ENCODE results near the gene VGLL4. TPM values are rescaled to one million over a fixed set of nuclear protein-coding genes. Genes with fewer than 3 reads are reported as not detected.

VGLL4 gene
- total and polyA plus RNA-seq, 2 donors (not counting 1 experiment from before 2014, with no cell fraction given): 25.8 to 29.0 TPM

DNA sequence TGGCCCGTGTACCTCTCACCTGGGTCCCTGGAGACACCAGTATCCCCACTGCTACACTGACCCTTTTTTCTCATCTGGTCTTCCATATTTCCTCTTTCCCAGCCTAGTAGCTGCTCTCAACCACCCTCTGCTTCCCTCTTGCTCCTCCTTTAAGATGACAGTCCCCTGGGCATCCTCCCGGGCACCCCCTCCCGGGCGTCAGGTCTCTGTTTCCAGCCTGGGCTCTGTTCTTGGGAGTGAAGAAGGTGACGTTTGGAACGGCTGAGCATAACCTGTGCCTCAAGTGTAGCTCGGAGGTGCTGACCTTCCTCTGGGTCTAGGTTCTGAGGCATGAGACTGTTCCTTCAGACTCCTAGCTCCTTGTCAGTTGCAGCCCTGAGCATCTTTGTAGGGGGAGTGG, 101.2 kb downstream of the VGLL4 start:
- WGBS (ENCODE audit: insufficient coverage): 88% methylated on average over 7 of the region's 7 CpGs
- no peak overlapping the region for H3K27ac Mint-ChIP-seq
- POLR2A ChIA-PET: no interaction called here

DNA sequence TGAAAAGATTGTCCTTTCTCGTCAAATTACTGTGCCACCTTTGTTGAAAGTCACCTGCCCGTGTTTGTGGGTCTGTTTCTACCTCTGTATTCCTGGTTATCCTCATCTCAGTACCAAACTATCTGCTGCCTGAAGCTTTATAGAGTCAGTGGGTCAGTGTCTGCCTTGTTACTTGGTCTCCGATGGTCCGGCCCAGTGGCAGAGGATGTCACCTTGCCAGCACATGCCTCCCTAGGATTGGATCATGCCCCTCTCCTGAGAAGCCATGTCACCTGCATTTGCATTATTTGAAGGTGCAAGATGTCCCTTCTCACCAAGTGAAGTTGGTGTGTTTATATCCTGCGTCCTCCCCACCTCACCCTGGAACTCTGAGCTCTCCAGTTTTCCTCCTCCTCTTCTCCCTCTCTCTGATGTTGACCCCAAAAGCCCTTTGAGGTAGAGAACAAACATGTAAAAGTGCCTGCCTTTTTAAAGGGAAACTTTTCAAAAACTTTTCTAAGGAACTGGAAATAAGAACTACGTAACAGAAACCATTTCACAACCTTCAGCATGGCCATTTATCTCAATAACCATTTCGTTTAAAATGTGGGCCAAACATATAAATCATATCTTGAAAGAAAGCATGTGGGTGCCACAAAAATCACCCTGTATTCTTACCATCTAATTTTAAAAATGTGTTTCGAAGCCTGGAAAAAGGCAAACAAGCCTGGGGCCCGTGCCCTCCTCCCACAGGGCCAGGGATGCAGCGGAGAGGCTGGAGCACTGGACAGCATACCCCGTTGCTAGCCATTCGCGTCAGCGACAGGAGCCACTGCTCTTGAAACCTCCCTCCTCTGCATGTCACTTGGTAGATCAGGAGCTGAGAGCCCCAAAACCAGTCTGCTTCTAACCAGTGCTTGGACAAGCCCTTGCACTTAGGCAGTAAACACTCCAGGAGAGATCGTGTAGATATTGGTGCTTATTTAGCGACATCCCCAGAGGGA, 102.1 kb downstream of the VGLL4 start:
- CTCF ChIA-PET: no interaction called here
- H3K4me3 Mint-ChIP-seq: no peak overlapping the region

More for the DNA sequence above, 101.2 kb downstream of the VGLL4 start:
- no peak for TF ChIP-seq EZH2 (IDR thresholded peaks at IDR 0.05; ENCODE audit: borderline replicate concordance, insufficient read depth, low read depth, low read length, poor library complexity, severe bottlenecking)
- TF ChIP-seq, protein P1, sequence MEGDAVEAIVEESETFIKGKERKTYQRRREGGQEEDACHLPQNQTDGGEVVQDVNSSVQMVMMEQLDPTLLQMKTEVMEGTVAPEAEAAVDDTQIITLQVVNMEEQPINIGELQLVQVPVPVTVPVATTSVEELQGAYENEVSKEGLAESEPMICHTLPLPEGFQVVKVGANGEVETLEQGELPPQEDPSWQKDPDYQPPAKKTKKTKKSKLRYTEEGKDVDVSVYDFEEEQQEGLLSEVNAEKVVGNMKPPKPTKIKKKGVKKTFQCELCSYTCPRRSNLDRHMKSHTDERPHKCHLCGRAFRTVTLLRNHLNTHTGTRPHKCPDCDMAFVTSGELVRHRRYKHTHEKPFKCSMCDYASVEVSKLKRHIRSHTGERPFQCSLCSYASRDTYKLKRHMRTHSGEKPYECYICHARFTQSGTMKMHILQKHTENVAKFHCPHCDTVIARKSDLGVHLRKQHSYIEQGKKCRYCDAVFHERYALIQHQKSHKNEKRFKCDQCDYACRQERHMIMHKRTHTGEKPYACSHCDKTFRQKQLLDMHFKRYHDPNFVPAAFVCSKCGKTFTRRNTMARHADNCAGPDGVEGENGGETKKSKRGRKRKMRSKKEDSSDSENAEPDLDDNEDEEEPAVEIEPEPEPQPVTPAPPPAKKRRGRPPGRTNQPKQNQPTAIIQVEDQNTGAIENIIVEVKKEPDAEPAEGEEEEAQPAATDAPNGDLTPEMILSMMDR (IDR thresholded peaks at IDR 0.05): no peak
- Mint-ChIP-seq H3K9me3 (ENCODE audit: insufficient read depth) (no peaks in the 10 kb centered on the region), H3K27me3 (no peaks in the 10 kb centered on the region), H3K4me3 (no peak overlapping the region), H3K4me1 (no peaks in the 10 kb centered on the region)
- Histone ChIP-seq H4K20me1 (ENCODE audit: control insufficient read depth, insufficient read depth, low read length, poor library complexity, severe bottlenecking) (no peaks in the 10 kb centered on the region), H3K27me3 (replicated peaks in 1 of 4; ENCODE audit: control extremely low read depth in 1 of 4, control insufficient read depth in 3 of 4, insufficient read depth in 4 of 4, low read length in 3 of 4) (no peaks in the 10 kb centered on the region), H3K4me3 (ENCODE audit: control extremely low read depth in 1 of 5, extremely low read depth in 1 of 5, insufficient read depth in 1 of 5, low read depth in 2 of 5, low read length in 4 of 5) (no peak overlapping the region), H2AFZ (ENCODE audit: insufficient read depth, low read depth, low read length, poor library complexity, severe bottlenecking) (no peak overlapping the region), H3K9ac (ENCODE audit: low read length) (no peak overlapping the region), H3K27ac (ENCODE audit: low read length in 2 of 2) (no peak overlapping the region), H3K36me3 (replicated peaks in 1 of 2; ENCODE audit: control extremely low read depth in 1 of 2, control insufficient read depth in 1 of 2, extremely low read depth in 1 of 2, insufficient read depth in 2 of 2, low read length in 1 of 2) (no peaks in the 10 kb centered on the region), H3K9me3 (ENCODE audit: control extremely low read depth in 1 of 3, control insufficient read depth in 2 of 3, insufficient read depth in 1 of 3, low read length in 2 of 3) (peaks cover 0 to 12% (median 0%) of the 10 kb centered on the region in 3 donors), H3K79me2 (ENCODE audit: control insufficient read depth, insufficient read depth, low read length) (no peaks in the 10 kb centered on the region), H3K4me2 (replicated peaks; ENCODE audit: low read depth, low read length, poor library complexity, severe bottlenecking) (no peak overlapping the region), H3K4me1 (ENCODE audit: control insufficient read depth in 2 of 2, insufficient read depth in 2 of 2, low read length in 2 of 2) (no peaks in the 10 kb centered on the region)
- no peak for DNase-seq
- intact Hi-C loops (cut with micrococcal nuclease): no loop called here
- CTCF ChIA-PET: no interaction called here
- ATAC-seq (ENCODE audit: low read depth): no peak

More for the DNA sequence above, 102.1 kb downstream of the VGLL4 start:
- Histone ChIP-seq H3K27me3 (replicated peaks in 1 of 4; ENCODE audit: control extremely low read depth in 1 of 4, control insufficient read depth in 3 of 4, insufficient read depth in 4 of 4, low read length in 3 of 4) (no peaks in the 10 kb centered on the region), H3K4me3 (ENCODE audit: control extremely low read depth in 1 of 5, extremely low read depth in 1 of 5, insufficient read depth in 1 of 5, low read depth in 2 of 5, low read length in 4 of 5) (no peak overlapping the region), H3K9me3 (ENCODE audit: control extremely low read depth in 1 of 3, control insufficient read depth in 2 of 3, insufficient read depth in 1 of 3, low read length in 2 of 3) (peaks cover 0 to 9% (median 0%) of the 10 kb centered on the region in 3 donors), H3K4me2 (replicated peaks; ENCODE audit: low read depth, low read length, poor library complexity, severe bottlenecking) (no peak overlapping the region), H3K36me3 (replicated peaks in 1 of 2; ENCODE audit: control extremely low read depth in 1 of 2, control insufficient read depth in 1 of 2, extremely low read depth in 1 of 2, insufficient read depth in 2 of 2, low read length in 1 of 2) (no peaks in the 10 kb centered on the region), H3K79me2 (ENCODE audit: control insufficient read depth, insufficient read depth, low read length) (no peaks in the 10 kb centered on the region), H3K27ac (ENCODE audit: low read length in 2 of 2) (no peak overlapping the region), H3K9ac (ENCODE audit: low read length) (no peak overlapping the region), H3K4me1 (ENCODE audit: control insufficient read depth in 2 of 2, insufficient read depth in 2 of 2, low read length in 2 of 2) (no peaks in the 10 kb centered on the region), H4K20me1 (ENCODE audit: control insufficient read depth, insufficient read depth, low read length, poor library complexity, severe bottlenecking) (no peaks in the 10 kb centered on the region), H2AFZ (ENCODE audit: insufficient read depth, low read depth, low read length, poor library complexity, severe bottlenecking) (no peak overlapping the region)
- Mint-ChIP-seq H3K4me1 (no peaks in the 10 kb centered on the region), H3K27ac (no peak overlapping the region), H3K27me3 (no peaks in the 10 kb centered on the region), H3K9me3 (ENCODE audit: insufficient read depth) (no peaks in the 10 kb centered on the region)
- no peak for DNase-seq
- POLR2A ChIA-PET: no interaction called here
- TF ChIP-seq EZH2 (IDR thresholded peaks at IDR 0.05; ENCODE audit: borderline replicate concordance, insufficient read depth, low read depth, low read length, poor library complexity, severe bottlenecking): no peak
- TF ChIP-seq, protein P1 (IDR thresholded peaks at IDR 0.05): no peak
- 99% methylated on average over 12 of the region's 16 CpGs for WGBS (ENCODE audit: insufficient coverage)
- ATAC-seq (ENCODE audit: low read depth): no peak
- intact Hi-C loops (cut with micrococcal nuclease): no loop called here

All from B cell (primary cell).